Heart right ventricle (tissue), 16 donors: Measurements from ENCODE around the gene BPIFB2. TPM values are rescaled to one million over a fixed set of nuclear protein-coding genes. Genes with fewer than 3 reads are reported as not detected.

Experiments
- ATAC-seq, 8 donors: fragments of 200-7000 bp; cut with Tn5 transposase; one replicate each; pipeline ENCODE4 v1.9.1; 2020; ENCODE audit warnings: mild to moderate bottlenecking in 8 of 8, moderate library complexity in 8 of 8, moderate number of reproducible peaks in 1 of 8
- DNase-seq, 2 donors: peaks; one replicate each; pipeline ENCODE4 v3.0.0-alpha.2; 2020
- H3K27ac ChIP-seq, 10 donors: fragments of 200-600 bp; sonication (generic) in 2 of 10; one replicate each; pipeline versions ENCODE4 v1.5.0 to v1.8.0; 2020 to 2022; ENCODE audit warnings: mild to moderate bottlenecking in 3 of 10
- H3K27me3 ChIP-seq, 7 donors: fragments of 200-600 bp; one replicate each; pipeline ENCODE4 v1.8.0; 2021 to 2022; ENCODE audit warnings: mild to moderate bottlenecking in 2 of 7
- H3K36me3 ChIP-seq, 9 donors: fragments of 200-600 bp; sonication (generic) in 1 of 9; one replicate each; pipeline versions ENCODE4 v1.5.0 to v1.8.0; 2020 to 2022; ENCODE audit warnings: mild to moderate bottlenecking in 2 of 9
- H3K4me1 ChIP-seq, 9 donors: fragments of 200-600 bp; sonication (generic) in 1 of 9; one replicate each; pipeline versions ENCODE4 v1.5.0 to v1.8.0; 2020 to 2022; ENCODE audit warnings: mild to moderate bottlenecking in 4 of 9
- H3K4me3 ChIP-seq, 10 donors: fragments of 200-600 bp; sonication (generic) in 2 of 10; one replicate each; pipeline versions ENCODE4 v1.5.0 to v1.8.0; 2020 to 2022; ENCODE audit warnings: mild to moderate bottlenecking in 7 of 10, moderate library complexity in 2 of 10
- H3K9me3 ChIP-seq, 11 donors: fragments of 200-600 bp in 10 of 11; sonication (generic) in 2 of 11; one replicate each; pipeline versions ENCODE4 v1.5.0 to v1.8.0; 2013 to 2022; ENCODE audit warnings: mild to moderate bottlenecking in 2 of 11, control low read depth in 1 of 11, moderate library complexity in 1 of 11
- CTCF ChIP-seq, 9 donors: fragments of 200-600 bp; sonication (generic) in 2 of 9; IDR thresholded peaks; one replicate each; pipeline versions ENCODE4 v1.5.0 to v1.8.0; 2021 to 2022; ENCODE audit warnings: antibody characterized with exemption in 9 of 9, mild to moderate bottlenecking in 5 of 9, moderate library complexity in 1 of 9
- WGBS, 2 donors: extraction: QIAGEN DNeasy Blood & Tissue Kit; methylation state at CpG; one replicate each; pipeline ENCODE4 v1.1.7; 2013; ENCODE audit warnings: inconsistent platforms in 1 of 2; 5-methylcytosine and 5-hydroxymethylcytosine counted together
- intact Hi-C, 10 donors: fragments of 100-400 bp; cut with DNase I; formaldehyde crosslinking; loops; one replicate each; pipeline versions ENCODE4 v1.11.1 to v1.14.2; 2022
- polyA plus RNA-seq, 2 donors: library from polyadenylated mRNA; stranded (reverse); fragments of 200-250 nt; gene quantifications; one replicate each; pipeline ENCODE4 v1.2.3, GENCODE V29; 2013
- total RNA-seq, 10 donors: library from RNA; stranded (reverse); fragmentation: NEBNext Ultra II Directional in 3 of 10; extraction: Animal tissue kit (Norgen Biotek cat#: 25700) in 3 of 10; gene quantifications; one replicate each; pipeline versions ENCODE4 v1.2.1 to v1.2.4, GENCODE V29; 2021 to 2023
- donor health status: Arrhythmogenic right ventricular cardiomyopathy.
- donor health status: ischemic (EF 13 %, LVEDD 7.1; RV severe dilation, severe dysfunction).
- donor health status: healthy with polysubstance abuse.
- donor health status: DM: no; HTN: yes; CAD: no.
- donor health status: DM: no; HTN: no; CAD: no.
- donor health status: ischemic (EF 25% LVEDD 6.9; RV normal size, moderate dysfunction).
- donor health status: ischemic (EF 25% LVEDD 5.7; RV mildly dilated, moderate dysfunction).
- donor health status: healthy.
- donor health status: DM: yes; HTN: yes; CAD: no.
- donor health status: Ischemic cardiomyopathy.
- donor health status: ischemic (EF 35%, LVEDD 5.7; RV mildly dilated, moderate dysfunction).
- donor health status: nonischemic (EF 11% LVEDD 7.7; RV severe dilation, severe dysfunction).
- donor health status: DM: yes; HTN: yes; CAD: no.
- donor health status: PGD.
- donor health status: ischemic (EF 29% LVEDD 5.4; RV normal size, mild dysfunction).
- donor health status: nonischemic (EF 23%, LVEDD 6.1; RV moderate dilation, normal function).

BPIFB2 gene
- total and polyA plus RNA-seq, 12 donors: not detected

- H3K36me3 ChIP-seq: no peaks in the 10 kb centered on the region
- no peak overlapping the region for H3K4me3 ChIP-seq
- ATAC-seq (no peak), DNase-seq (no peak)
- H3K4me1 ChIP-seq: no peaks in the 10 kb centered on the region
- TF ChIP-seq CTCF (IDR thresholded peaks at IDR 0.05): no peak
- no peak overlapping the region for H3K27ac ChIP-seq
- no peaks in the 10 kb centered on the region for H3K27me3 ChIP-seq
- intact Hi-C loops: no loop called here
- 89 to 90% methylated on average over 6 of the region's 6 CpGs for WGBS, 2 donors
- no peaks in the 10 kb centered on the region for H3K9me3 ChIP-seq
Observed at GRCh38 chr20:33063271-33063670, 55.8 kb downstream of the BPIFB2 start.

- Histone ChIP-seq H3K27ac (no peak overlapping the region), H3K4me1 (no peaks in the 10 kb centered on the region), H3K9me3 (no peaks in the 10 kb centered on the region), H3K27me3 (no peaks in the 10 kb centered on the region), H3K4me3 (no peak overlapping the region), H3K36me3 (no peaks in the 10 kb centered on the region)
- DNase-seq: no peak
- ATAC-seq: no peak
- TF ChIP-seq CTCF (IDR thresholded peaks at IDR 0.05): no peak
- intact Hi-C loops: no loop called here
- 88 to 91% methylated on average over 11 of the region's 11 CpGs for WGBS, 2 donors
Observed at GRCh38 chr20:33064572-33065287, 57.2 kb downstream of the BPIFB2 start.

GRCh38 chr20:33065785-33066184, 58.3 kb downstream of the BPIFB2 start:
- H3K4me3 ChIP-seq: no peak overlapping the region
- intact Hi-C loops: no loop called here
- H3K9me3 ChIP-seq: no peaks in the 10 kb centered on the region
- peaks cover 0 to 6% (median 0%) of the 10 kb centered on the region in 7 donors for H3K27me3 ChIP-seq
- H3K36me3 ChIP-seq: no peaks in the 10 kb centered on the region
- no peak overlapping the region for H3K27ac ChIP-seq
- 82 to 83% methylated on average over 9 of the region's 9 CpGs for WGBS, 2 donors
- no peak for TF ChIP-seq CTCF (IDR thresholded peaks at IDR 0.05)
- H3K4me1 ChIP-seq: no peaks in the 10 kb centered on the region
- DNase-seq (no peak), ATAC-seq (no peak)

- no peak overlapping the region for H3K4me3 ChIP-seq
- DNase-seq (no peak), ATAC-seq (no peak)
- intact Hi-C loops: no loop called here
- WGBS, 2 donors: 71 to 72% methylated on average over 3 of the region's 3 CpGs
- peaks cover 0 to 6% (median 0%) of the 10 kb centered on the region in 11 donors for H3K9me3 ChIP-seq
- no peaks in the 10 kb centered on the region for H3K36me3 ChIP-seq
- TF ChIP-seq CTCF (IDR thresholded peaks at IDR 0.05): no peak
- no peaks in the 10 kb centered on the region for H3K4me1 ChIP-seq
- no peak overlapping the region for H3K27ac ChIP-seq
- H3K27me3 ChIP-seq: peaks cover 0 to 6% (median 6%) of the 10 kb centered on the region in 7 donors
Observed at GRCh38 chr20:33067806-33068205, 60.3 kb downstream of the BPIFB2 start.
